Sigmoid colon (tissue), 4 donors: ENCODE results near the gene ADORA2B.

Source experiments
- EP300 ChIP-seq, 4 donors: sonication (generic); formaldehyde crosslinking; IDR thresholded peaks; one replicate each; pipeline ENCODE4 v1.6.1; 2017; ENCODE audit warnings: antibody characterized with exemption in 4 of 4
- POLR2A ChIP-seq, 2 donors: fragments of 450-650 bp; IDR thresholded peaks; one replicate each; pipeline ENCODE4 v1.6.1; 2016; ENCODE audit warnings: antibody characterized with exemption in 2 of 2, mild to moderate bottlenecking in 2 of 2, moderate library complexity in 2 of 2
- POLR2AphosphoS5 ChIP-seq, 4 donors: sonication (generic); formaldehyde crosslinking; IDR thresholded peaks; one replicate each; pipeline ENCODE4 v1.6.1; 2017; ENCODE audit warnings: antibody characterized with exemption in 4 of 4
- TF ChIP-seq, protein P1 (sequence below), 4 experiments: fragments of 450-650 bp in 3 of 4; fragments of 200-600 bp in 1 of 4; IDR thresholded peaks; one replicate each; pipeline ENCODE4 v1.5.1; 2016 to 2019; ENCODE audit warnings: antibody characterized with exemption in 4 of 4, mild to moderate bottlenecking in 3 of 4, moderate library complexity in 2 of 4

DNA sequence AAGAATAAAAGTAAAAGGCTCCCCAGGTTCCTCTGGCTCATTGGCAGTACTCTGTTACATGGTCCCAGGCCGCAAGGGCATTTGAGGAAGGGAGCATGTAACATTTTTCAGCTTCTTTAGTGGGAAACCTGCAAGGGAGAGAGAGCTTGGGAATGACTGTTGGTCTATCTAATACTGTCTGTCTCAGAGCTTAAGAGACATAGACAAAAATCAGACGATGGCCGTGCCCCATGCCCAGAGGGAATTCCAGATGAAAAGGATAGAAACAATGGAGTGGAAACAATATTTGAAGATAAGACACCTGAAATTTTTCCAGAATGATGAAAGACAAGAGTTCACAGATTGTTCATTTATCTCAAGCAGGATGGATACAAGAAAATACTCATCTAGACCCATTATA lies 48.1 kb upstream of the ADORA2B start:
- TF ChIP-seq POLR2A (IDR thresholded peaks at IDR 0.05) = no peak
- TF ChIP-seq, protein P1, sequence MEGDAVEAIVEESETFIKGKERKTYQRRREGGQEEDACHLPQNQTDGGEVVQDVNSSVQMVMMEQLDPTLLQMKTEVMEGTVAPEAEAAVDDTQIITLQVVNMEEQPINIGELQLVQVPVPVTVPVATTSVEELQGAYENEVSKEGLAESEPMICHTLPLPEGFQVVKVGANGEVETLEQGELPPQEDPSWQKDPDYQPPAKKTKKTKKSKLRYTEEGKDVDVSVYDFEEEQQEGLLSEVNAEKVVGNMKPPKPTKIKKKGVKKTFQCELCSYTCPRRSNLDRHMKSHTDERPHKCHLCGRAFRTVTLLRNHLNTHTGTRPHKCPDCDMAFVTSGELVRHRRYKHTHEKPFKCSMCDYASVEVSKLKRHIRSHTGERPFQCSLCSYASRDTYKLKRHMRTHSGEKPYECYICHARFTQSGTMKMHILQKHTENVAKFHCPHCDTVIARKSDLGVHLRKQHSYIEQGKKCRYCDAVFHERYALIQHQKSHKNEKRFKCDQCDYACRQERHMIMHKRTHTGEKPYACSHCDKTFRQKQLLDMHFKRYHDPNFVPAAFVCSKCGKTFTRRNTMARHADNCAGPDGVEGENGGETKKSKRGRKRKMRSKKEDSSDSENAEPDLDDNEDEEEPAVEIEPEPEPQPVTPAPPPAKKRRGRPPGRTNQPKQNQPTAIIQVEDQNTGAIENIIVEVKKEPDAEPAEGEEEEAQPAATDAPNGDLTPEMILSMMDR (IDR thresholded peaks at IDR 0.05) = no peak
- no peak for TF ChIP-seq EP300 (IDR thresholded peaks at IDR 0.05)
- no peak for TF ChIP-seq POLR2AphosphoS5 (IDR thresholded peaks at IDR 0.05)
